ENCODE data around the gene MTHFD2L.

Gene MTHFD2L

DNA sequence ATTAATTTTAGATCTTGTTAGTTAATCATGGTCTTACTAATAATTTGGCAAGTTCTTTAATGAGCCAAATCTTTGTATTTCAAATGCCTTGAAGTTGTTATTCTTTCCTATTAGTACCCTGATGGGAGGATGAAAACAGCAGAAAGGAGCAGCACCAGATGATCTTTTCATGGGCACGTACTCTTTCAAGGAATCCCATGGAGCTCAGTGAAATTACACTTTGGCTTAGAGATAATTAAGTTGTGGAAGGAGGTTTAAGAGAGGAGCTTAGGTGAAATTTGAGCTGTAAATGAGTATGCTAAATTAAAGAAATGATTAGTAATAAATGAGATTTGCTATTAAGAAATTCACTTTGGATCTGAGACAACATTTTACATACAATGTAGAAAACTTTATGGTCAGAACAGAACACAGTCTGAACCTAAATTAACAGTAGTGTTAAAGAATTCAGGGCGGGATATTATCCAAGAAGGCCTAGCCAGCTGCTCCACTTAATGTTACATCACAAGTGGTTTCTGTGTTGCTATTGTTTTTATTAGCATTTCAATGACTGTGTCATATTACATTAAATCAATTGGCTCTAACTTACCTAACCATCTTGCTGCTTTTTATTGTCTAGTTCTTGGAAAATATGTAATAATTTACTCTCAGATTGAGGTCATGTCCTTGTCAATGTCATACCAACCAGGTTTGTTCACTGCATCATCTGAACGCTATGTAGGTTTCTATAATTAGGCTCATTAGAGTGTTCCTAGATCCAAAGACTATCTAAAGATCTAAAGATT, 3.9 kb downstream of the MTHFD2L start:
- Histone ChIP-seq H3K4me3 (ENCODE audit: low read depth, low read length) (no peak overlapping the region), H3K27ac (ENCODE audit: extremely low read depth, low read depth, low read length) (no peak overlapping the region), H3K4me1 (ENCODE audit: control insufficient read depth, insufficient read depth, low read length) (no peaks in the 10 kb centered on the region), H3K36me3 (ENCODE audit: control insufficient read depth in 2 of 2, insufficient read depth in 1 of 2, low read length in 2 of 2) (peaks cover 0 to 34% of the 10 kb centered on the region in 2 experiments; a peak in 1 of 3 replicates), H3K9me3 (ENCODE audit: control insufficient read depth, insufficient read depth, low read depth, low read length) (no peaks in the 10 kb centered on the region)
- ChIA-PET POLR2A (no interaction called here), CTCF (no interaction called here)
- TF ChIP-seq ZNF146 (tag by site-specific recombination; IDR thresholded peaks at IDR 0.05) (no peak), ZNF843 (tag by site-specific recombination; IDR thresholded peaks at IDR 0.05) (no peak), ZNF621 (tag by site-specific recombination; IDR thresholded peaks at IDR 0.05) (no peak)

DNA sequence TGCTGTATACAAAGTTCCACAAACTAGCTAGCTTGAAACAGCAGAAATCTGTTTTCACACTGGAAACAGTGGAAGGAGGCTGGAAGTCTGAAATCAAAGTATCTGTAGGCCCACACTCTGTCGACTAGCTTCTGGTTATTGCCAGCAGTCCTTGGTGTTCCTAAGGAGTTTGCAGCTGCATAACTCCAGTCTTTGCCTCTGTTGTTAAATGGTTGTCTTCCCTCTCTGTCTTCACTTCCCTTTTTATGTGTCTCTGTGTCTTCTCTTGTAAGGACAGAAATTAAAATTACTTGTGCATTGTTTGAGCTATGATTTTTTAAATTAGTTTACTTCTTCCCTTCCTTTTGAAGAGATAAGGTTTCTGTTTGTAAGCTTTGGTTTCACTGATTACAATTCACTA, 8.2 kb downstream of the MTHFD2L start:
- CTCF ChIA-PET = no interaction called here

DNA sequence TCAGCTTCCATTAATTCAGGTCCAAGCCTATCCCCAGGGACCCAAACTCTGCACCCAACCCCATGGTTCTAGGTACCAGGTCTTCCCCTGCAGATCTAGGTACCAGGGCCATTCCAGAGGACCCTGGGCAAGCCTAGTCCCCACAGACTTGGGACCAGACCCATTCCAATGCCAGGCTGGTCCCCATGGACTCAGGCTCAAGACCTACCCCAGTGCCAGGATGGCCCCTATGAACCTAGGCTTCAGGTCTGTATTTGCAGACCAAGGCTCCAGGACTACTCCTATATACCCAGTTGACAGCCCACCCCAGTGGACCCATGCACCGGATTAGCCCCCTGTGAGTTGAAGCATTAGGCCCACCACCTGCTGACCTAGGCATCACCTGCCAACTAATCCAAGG, 8.9 kb downstream of the MTHFD2L start:
- Histone ChIP-seq H3K4me1 (ENCODE audit: control insufficient read depth, insufficient read depth, low read length) (no peaks in the 10 kb centered on the region), H3K36me3 (ENCODE audit: control insufficient read depth in 2 of 2, insufficient read depth in 1 of 2, low read length in 2 of 2) (peaks cover 0 to 13% of the 10 kb centered on the region in 2 experiments; a peak in 1 of 3 replicates), H3K4me3 (ENCODE audit: low read depth, low read length) (no peak overlapping the region), H3K27ac (ENCODE audit: extremely low read depth, low read depth, low read length) (no peak overlapping the region), H3K9me3 (ENCODE audit: control insufficient read depth, insufficient read depth, low read depth, low read length) (no peaks in the 10 kb centered on the region)
- ChIA-PET POLR2A (no interaction called here), CTCF (interaction anchor here (0.6 to 1.0 kb wide), 2 partner anchors 129 to 186 kb away, joined by 3 to 4 read pairs; no protein-coding TSS in a partner anchor)
- TF ChIP-seq, protein P1, sequence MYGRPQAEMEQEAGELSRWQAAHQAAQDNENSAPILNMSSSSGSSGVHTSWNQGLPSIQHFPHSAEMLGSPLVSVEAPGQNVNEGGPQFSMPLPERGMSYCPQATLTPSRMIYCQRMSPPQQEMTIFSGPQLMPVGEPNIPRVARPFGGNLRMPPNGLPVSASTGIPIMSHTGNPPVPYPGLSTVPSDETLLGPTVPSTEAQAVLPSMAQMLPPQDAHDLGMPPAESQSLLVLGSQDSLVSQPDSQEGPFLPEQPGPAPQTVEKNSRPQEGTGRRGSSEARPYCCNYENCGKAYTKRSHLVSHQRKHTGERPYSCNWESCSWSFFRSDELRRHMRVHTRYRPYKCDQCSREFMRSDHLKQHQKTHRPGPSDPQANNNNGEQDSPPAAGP (tag by site-specific recombination; IDR thresholded peaks at IDR 0.05) = no peak
- TF ChIP-seq, protein P2, sequence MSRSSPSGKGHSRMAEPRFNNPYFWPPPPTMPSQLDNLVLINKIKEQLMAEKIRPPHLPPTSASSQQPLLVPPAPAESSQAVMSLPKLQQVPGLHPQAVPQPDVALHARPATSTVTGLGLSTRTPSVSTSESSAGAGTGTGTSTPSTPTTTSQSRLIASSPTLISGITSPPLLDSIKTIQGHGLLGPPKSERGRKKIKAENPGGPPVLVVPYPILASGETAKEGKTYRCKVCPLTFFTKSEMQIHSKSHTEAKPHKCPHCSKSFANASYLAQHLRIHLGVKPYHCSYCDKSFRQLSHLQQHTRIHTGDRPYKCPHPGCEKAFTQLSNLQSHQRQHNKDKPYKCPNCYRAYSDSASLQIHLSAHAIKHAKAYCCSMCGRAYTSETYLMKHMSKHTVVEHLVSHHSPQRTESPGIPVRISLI (tag by site-specific recombination; IDR thresholded peaks at IDR 0.05) = no peak
- TF ChIP-seq RBAK (tag by site-specific recombination; IDR thresholded peaks at IDR 0.05) (no peak), ZFP3 (tag by site-specific recombination; IDR thresholded peaks at IDR 0.05; ENCODE audit: low read depth) (no peak), ZNF544 (tag by site-specific recombination; IDR thresholded peaks at IDR 0.05) (no peak), SP2 (tag by site-specific recombination; IDR thresholded peaks at IDR 0.05) (no peak), ZNF548 (tag by site-specific recombination; IDR thresholded peaks at IDR 0.05) (no peak), ZNF560 (tag by site-specific recombination; IDR thresholded peaks at IDR 0.05; ENCODE audit: borderline replicate concordance) (no peak), ZNF366 (tag by site-specific recombination; conservative IDR thresholded peaks at IDR 0.05) (no peak), ZNF274 (IDR thresholded peaks at IDR 0.05; ENCODE audit: low read length) (no peak), ZNF274 (tag by site-specific recombination; IDR thresholded peaks at IDR 0.05; ENCODE audit: borderline replicate concordance) (no peak), AEBP2 (tag by site-specific recombination; IDR thresholded peaks at IDR 0.05; ENCODE audit: borderline replicate concordance) (no peak), ZEB2 (tag by site-specific recombination; IDR thresholded peaks at IDR 0.05) (no peak), ZNF133 (tag by site-specific recombination; IDR thresholded peaks at IDR 0.05) (no peak), BCL11A (tag by site-specific recombination; IDR thresholded peaks at IDR 0.05; ENCODE audit: low read depth) (no peak), ZFP41 (tag by site-specific recombination; IDR thresholded peaks at IDR 0.05; ENCODE audit: borderline replicate concordance) (no peak)
- TF ChIP-seq, protein P3, sequence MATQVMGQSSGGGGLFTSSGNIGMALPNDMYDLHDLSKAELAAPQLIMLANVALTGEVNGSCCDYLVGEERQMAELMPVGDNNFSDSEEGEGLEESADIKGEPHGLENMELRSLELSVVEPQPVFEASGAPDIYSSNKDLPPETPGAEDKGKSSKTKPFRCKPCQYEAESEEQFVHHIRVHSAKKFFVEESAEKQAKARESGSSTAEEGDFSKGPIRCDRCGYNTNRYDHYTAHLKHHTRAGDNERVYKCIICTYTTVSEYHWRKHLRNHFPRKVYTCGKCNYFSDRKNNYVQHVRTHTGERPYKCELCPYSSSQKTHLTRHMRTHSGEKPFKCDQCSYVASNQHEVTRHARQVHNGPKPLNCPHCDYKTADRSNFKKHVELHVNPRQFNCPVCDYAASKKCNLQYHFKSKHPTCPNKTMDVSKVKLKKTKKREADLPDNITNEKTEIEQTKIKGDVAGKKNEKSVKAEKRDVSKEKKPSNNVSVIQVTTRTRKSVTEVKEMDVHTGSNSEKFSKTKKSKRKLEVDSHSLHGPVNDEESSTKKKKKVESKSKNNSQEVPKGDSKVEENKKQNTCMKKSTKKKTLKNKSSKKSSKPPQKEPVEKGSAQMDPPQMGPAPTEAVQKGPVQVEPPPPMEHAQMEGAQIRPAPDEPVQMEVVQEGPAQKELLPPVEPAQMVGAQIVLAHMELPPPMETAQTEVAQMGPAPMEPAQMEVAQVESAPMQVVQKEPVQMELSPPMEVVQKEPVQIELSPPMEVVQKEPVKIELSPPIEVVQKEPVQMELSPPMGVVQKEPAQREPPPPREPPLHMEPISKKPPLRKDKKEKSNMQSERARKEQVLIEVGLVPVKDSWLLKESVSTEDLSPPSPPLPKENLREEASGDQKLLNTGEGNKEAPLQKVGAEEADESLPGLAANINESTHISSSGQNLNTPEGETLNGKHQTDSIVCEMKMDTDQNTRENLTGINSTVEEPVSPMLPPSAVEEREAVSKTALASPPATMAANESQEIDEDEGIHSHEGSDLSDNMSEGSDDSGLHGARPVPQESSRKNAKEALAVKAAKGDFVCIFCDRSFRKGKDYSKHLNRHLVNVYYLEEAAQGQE (tag by site-specific recombination; IDR thresholded peaks at IDR 0.05) = no peak

More for the DNA sequence above, 8.2 kb downstream of the MTHFD2L start:
- Histone ChIP-seq H3K9me3 (ENCODE audit: control insufficient read depth, insufficient read depth, low read depth, low read length) (no peaks in the 10 kb centered on the region), H3K4me1 (ENCODE audit: control insufficient read depth, insufficient read depth, low read length) (no peaks in the 10 kb centered on the region), H3K27ac (ENCODE audit: extremely low read depth, low read depth, low read length) (no peak overlapping the region), H3K4me3 (ENCODE audit: low read depth, low read length) (no peak overlapping the region), H3K36me3 (ENCODE audit: control insufficient read depth in 2 of 2, insufficient read depth in 1 of 2, low read length in 2 of 2) (peaks cover 0 to 20% of the 10 kb centered on the region in 2 experiments; a peak in 1 of 3 replicates)
- TF ChIP-seq ZNF677 (tag by site-specific recombination; IDR thresholded peaks at IDR 0.05) (no peak), ZNF530 (tag by site-specific recombination; IDR thresholded peaks at IDR 0.05; ENCODE audit: low read depth) (no peak), SCRT2 (tag by site-specific recombination; IDR thresholded peaks at IDR 0.05) (no peak), ZBTB1 (tag by site-specific recombination; IDR thresholded peaks at IDR 0.05) (no peak)
- POLR2A ChIA-PET = no interaction called here
